Measurements from ENCODE around the gene KIFC3.

GRCh38 chr16:57750796-57751538 lies 51.3 kb downstream of the KIFC3 start:
- no peak for TF ChIP-seq CTCF (conservative IDR thresholded peaks at IDR 0.05 in 1 of 2, IDR thresholded peaks at IDR 0.05 in 1 of 2; ENCODE audit: low read depth in 1 of 2, low read length in 2 of 2)
- TF ChIP-seq EZH2 (IDR thresholded peaks at IDR 0.05; ENCODE audit: low read length, missing control alignments), result no peak
